ENCODE results near the gene TXNL4A. TPM values are rescaled to one million over a fixed set of nuclear protein-coding genes. Genes with fewer than 3 reads are reported as not detected.

TXNL4A gene
- polyA plus RNA-seq, 10 donors, result 82.3 to 108 (median 98.3) TPM

DNA sequence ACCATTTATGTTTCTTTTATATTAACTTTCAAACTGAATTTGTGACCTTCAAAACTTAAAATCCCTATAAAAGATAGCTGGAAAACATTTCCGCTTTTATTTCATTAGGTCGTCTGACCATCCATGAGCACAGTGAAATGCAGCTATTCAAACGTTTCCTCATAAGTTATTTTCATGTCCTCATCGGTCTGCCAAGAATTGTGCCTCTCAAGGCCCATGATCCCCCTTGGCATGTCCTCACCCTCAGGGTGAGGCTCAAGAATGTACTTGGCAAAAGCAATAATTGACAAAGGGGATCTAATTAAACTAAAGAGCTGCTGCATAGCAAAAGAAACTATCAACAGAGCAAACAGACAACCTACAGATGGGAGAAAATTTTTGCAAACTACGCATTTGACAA, 49.3 kb downstream of the TXNL4A start:
- DNase-seq, result no peak

DNA sequence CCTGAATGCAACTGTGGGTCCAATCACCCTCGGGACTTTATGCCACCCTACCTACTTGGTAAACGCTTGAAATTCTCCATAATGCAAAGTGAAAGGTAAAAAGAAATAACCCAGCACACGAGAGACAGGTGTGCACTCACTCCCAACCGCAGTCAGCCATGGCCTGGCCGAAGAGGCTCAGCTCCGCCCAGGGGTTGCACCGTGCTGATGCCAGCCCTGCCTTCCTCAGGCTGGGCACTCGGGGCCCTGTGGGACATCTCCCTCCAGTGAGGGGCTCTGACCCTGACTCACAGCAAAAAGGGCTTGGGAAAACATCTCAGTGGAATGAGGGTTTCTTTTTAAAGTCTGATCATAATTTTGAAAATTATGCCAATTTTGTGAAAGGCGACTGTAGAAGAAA, 50.2 kb downstream of the TXNL4A start:
- DNase-seq, result no peak

DNA sequence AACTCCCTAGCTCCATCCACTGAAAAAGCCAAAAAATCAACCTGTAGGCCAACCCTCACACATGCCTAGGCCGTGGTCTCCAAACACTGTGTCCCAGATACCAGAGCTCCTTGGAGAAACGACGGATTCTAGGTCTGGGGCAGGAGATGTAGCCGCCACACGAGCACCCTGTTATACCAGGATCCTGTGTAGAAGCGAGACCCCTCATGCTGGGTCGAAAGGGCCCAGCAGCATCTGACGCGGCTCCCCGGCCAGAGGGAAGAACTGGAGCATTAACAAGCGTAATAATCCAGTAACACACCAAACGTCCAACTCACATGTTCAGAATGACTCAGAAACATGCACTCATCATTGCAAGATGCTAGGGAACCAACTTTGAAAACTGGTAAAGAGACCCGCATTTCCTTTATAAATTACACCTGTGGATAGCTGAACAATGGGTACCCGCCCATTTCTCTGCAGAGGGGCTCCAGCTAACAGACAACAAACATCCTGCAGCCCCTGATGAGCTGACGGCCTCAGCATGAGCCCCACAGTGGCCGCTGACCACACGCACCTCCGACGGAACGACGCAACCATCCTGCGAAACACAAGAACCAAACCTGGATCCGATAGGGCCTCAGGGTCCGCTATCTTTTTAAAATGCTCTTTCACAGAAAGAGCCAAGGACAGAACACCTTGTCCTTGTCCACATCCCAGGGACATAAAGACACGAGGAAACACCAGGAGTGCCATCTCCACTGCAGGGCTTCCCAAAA, 51.1 kb downstream of the TXNL4A start:
- no peak for DNase-seq

DNA sequence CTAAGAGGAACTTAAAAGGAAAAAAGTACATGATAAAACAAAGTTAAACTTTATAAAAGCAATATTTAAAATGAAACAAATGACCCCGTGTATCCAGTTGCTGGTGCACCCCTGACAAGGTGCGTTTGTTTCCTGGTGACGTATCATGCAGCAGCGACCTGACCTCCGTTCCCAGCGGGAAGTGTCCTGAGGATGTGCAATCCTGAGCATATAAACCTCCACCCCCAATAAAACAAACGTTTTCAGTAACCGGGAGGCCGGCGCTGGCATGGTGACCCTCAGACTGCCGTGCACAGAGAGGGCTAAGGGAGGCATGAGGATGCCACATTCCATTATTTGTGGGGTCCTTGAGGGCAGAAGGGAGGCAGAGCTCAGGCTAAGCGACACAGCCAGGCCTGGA, 51.7 kb downstream of the TXNL4A start:
- DNase-seq, result no peak

DNA sequence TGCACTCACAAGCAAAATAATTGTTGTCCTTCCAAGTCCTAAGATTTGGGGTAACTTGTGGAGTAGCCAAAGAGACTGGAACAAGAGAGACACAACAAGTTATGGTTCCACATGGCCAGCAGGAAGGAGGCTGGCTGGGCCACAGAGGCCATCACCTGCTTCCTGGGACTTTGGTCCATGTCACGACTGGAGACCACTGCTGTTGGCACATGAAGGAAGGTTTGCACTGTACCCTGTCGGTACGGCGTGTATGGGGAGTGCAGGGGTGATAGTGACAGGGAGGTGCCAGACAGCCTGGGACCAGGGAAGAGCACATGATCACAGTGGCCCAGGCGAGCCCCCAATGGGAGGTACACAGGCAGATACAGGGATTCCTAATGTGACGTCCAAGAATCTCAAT, 52.4 kb downstream of the TXNL4A start:
- no peak for DNase-seq

DNA sequence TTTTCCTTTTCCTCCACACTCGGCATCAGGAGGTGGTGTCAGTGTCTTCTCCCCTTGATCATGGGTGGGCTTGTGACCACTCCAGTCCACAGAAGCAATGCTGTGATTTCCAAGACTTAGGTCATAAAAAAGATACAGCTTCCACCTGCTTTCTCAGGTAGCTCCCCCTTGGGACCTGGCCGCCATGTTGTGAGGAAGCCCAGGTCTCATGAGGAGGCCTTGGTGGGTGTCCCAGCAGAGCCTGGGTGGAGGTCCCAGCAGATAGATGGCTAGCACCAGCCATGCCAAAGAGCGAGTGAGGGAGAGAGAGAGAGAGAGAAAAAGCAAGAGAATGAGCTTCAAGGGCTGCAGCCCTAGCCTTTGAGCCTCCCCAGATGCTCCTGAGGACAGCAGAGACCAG, 52.9 kb downstream of the TXNL4A start:
- no peak for DNase-seq

DNA sequence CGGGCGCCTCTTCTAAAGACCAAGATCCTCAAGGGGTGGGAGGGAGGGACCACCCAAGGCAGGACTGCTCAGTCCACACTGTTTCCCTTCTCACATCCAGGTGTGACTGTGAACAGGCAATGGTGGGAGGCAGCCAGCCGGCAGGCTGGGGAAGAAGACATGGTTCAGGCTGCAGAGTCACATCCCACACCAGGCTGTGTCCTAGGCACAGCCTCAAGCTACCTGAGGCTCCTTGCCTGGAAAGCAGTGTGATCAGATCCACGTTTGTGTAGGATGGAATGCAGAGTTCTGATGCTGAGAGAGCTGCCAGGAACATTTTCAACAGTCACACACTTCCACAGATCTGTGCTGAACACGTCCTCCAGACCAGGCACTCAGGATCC, 53.3 kb downstream of the TXNL4A start:
- DNase-seq, result no peak

DNA sequence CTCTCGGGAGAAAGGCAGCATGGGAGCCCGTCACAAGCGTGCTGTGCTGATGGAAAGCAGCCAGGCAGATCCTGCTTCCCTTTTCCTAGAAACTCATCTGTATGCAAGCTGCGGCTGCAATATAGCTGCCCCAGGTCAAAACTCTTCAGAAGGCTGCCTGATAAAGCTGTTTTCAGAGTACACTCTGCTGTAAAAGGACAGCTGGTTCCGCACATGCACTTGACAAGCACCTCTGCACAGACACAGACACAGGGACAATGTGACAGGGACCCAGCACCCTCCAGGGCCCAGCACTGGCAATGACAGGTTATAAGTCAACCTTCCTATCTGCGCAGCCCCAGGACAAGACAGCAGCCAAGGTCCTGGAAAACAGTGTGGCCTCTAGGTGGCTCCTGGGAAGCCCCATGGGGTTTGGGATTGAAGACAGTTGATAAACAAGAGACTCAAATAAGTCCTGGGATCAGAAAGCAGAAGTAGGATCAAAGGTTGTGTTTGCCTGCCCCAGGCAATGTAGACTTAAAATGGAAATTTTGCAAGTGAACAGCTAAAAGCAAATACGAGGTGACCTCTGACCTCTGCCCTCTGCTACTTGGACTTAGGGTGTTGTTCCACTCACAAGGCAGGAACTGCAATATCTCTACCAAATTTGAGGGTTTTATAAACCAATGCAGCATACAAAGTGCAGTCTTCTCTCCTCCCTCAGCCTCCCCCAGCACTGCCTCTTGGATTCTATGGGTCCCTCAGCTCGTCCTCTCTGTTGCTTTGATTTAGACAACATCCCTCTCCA, 53.9 kb downstream of the TXNL4A start:
- no peak for DNase-seq

DNA sequence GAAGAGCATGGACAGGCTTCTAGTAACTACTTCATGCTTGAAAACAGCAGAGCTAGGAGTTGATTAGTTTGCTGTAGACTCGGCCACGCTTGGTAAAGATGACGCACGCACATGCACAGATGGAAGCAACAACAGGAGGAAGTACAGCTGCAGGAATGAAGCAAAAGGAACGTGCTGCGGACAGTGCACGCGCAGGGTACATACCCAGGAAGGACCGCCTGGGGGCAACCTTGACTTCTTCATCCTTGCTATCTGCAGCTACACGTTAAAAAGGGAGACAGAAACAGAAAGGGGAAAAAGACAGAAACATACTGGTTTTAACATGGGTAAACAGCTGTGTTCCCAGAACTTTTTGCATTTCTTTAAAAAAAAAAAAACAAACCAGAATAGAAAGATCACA, 54.6 kb downstream of the TXNL4A start:
- no peak for DNase-seq

DNA sequence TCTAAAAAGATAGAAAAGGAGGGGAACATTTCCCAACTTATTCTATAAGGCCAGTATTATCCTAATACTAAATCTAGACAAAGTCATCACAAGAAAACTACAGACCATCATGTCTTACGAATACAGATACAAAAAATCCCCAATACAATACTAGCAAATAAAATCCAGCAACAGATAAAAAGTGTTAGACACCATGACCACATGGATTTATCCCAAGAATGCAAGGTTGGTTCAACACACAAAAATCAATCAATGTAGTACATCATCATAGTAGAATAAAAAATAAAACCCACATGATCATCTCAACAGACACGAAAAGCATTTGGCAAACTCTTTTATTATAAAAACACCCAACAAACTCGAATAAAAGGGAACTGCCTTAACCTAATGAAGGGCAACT, 55.5 kb downstream of the TXNL4A start:
- no peak for DNase-seq

DNA sequence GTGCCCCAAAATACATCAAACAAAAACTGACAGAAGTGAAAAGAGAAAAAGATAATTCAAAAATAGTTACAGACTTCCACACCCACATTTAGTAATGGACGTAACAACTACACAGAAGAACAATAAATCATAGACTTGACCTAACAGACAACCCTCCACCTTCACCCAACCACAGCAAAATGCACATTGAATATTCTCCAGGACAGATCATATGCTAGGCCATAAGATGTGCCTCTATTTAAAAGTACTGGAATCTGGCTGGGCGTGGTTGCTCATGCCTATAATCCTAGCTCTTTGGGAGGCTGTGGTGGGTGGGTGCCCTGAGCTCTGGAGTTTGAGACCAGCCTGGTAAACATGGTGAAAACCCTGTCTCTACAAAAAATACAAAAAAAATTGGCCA, 56.9 kb downstream of the TXNL4A start:
- DNase-seq, result no peak

DNA sequence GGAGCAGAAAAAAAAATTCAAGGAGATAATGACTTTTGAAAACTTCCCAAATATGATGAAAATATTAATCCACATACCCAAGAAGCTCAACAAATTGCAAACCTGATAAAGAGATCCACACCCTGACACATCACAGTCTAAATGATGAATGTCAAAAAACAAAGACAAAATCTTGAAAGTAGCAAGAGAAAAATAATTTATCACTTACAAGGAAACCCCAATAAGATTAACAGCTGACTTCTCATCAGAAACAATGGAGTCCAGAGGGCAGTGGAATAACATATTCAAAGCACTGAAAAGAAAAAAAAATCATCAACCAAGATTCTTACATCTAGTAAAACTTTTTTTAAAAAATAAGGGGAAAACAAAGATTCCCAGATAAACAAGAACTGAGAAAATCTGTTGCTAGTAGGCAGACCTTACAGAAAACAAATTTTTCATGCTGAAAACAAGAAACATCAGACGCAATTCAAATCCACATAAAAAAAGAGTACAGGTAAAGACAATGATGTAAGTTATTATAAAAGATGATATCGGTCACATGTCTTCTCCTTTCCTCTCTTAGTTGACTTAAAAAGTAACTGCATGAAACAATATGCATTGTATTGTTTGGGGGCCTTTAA, 58.2 kb downstream of the TXNL4A start:
- DNase-seq, result no peak

DNA sequence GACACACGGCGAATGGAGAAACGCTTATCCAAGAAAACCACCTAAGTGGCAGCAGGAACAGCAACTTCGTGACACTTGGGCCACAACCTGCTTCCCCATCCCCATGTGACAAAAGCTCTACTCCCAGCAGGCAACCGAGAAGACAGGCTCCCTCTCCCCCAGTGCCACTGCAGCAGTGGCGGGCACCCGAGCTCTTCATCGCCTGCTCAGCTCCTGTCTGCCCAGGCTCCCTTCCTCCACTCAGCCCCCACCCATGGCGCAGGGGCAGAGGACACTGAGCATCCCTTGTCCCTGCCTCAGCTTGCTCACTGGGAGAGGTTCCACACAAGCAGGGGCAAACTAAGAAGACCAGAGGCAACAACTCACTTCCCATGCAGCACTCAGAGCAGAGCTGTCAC, 59.8 kb downstream of the TXNL4A start:
- no peak for DNase-seq

DNA sequence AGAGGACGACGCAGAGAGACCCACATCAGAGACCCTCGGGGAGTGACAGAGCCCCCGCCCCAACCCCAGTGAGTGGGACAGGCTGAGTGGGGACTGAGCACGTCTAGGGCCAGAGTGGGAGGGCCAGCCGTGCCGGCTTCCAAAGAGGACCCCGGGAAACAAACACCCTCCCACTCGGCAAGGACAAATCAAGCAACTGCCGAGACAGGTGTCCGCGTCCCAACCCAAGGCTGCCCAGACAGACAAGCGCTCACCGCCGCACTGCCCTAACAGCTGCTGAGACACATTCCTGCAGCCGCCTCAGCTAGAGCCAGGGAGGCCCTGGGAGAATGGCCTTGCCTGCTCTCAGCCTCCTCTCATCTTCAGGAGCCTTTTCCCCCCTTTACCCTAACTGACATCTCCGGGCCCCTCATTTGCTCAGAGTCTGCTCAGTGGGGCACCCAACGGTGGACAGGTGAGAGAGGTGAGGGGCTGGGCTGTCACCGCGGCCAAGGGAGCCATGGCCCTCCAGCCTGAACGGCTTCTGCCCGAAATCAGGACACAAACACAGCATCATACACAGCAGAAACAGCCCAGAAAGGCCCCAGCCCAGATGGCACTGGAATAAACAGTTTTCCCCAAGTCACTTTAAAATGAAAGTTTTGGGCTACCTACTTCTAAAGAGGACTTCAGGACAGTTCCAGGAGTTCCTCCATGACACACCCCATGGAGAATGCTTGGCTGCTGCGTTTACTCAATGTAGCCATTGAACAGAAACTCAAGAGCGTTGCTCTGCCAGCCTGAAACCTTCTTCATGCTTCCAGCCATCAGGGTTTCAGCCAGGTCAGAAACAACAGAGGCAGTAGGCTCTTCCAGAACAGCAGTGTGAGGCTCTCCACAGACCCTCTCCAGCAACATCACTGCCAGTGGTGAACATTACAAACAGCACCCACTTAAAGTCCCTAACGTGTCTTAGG, 60.5 kb downstream of the TXNL4A start:
- no peak for DNase-seq

DNA sequence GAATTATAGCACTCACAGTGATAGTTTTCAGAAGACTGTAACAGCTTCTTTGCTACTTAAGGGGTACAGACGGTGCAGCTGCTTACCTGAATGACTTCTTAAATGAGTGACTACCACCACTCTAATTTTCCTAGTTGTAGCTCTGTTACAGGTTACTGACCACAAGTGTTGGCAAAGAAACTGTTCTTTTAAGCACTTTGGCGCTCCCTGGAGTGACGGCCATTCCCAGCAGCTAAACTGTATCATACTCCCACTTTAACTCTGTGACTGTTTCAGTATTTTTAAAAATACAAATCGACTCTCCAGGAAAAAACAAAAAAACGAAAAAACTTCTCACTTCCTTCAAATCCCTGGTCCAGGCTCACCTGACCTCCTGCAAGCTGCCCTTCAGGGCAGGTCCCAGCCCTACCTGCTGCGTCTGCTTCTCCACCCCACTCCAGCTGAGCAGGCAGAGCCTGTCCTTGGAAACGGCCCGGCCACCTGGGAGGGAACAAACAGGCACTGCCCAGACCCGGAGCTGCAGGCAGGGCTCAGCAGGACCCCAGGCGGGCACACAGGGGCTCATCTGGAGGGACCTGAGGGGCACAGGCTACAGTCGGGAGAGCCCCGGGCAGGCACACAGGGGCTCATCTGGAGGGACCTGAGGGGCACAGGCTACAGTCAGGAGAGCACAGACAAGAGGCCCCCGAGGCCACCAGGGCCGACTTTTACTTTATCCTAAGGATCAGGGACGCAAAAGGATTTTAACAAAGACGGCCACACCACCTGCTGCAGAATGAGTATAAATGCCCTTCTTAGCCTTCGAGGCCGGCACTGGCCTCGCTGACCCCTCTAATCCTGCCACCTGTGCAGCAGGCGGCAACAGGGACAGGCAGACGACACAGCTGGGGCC, 61.4 kb downstream of the TXNL4A start:
- no peak for DNase-seq

DNA sequence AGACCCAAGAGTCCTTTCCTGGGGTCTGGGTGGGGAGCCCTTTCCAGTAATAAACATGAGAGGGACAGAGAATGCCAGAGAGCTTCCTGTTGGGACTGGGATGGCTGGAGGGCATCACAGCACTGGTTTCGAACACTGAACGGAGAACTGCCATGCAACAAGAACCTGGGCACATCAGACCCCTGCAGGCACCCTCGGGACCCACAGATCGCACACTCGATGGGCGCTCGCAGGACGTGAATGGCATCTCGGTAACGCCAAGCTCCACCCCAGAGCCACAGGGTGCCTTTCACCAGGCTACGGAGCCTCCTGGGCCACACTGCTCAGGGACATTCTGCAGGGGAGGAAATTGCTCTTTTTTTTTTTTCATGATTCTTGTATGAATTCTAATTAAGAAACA, 62.1 kb downstream of the TXNL4A start:
- DNase-seq, result no peak

DNA sequence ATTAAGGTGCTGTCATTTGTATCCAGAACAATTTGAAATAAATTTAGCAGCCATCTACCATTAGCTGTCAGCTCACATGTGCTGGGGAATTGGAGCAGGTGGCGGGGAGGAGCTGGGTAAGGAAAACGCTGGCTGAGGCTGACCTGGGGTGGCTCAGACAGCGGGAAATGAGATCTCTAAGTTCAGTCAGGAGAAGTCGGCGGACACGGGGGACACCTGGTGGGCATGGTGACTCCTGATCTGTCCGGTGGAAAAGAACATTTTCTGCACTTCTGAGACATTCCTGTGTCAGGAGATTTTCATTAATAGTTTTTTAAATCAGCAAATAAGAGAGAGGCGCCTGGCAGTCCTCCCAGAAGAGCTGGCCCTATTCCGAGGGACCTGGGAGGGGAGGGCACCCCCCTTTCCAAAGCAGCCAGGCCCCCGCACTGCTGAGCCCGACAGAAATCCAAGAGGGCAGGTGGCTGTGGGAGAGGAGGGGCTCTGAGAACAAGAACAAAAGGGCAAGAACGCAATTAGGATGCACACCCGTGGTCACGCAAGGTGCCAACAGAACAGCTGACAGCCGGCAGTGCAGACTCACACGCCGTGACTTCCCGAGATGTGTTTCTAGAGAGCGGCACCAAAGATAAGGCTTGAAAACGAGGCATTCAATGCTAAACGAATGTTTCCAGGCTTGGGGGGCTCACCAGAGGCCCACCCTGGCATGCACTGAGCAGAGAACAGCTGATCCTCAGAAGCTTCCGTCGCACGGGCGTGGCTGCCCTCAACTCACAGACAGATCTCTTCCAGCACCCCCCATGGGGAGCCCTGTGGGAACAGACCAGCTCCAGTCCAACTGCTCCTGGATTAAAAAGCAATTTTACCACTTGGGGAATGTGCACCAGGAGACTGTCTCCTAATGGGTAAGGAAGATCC, 63.3 kb downstream of the TXNL4A start:
- DNase-seq, result peak; percentile 49 to 63 (median 61)

DNA sequence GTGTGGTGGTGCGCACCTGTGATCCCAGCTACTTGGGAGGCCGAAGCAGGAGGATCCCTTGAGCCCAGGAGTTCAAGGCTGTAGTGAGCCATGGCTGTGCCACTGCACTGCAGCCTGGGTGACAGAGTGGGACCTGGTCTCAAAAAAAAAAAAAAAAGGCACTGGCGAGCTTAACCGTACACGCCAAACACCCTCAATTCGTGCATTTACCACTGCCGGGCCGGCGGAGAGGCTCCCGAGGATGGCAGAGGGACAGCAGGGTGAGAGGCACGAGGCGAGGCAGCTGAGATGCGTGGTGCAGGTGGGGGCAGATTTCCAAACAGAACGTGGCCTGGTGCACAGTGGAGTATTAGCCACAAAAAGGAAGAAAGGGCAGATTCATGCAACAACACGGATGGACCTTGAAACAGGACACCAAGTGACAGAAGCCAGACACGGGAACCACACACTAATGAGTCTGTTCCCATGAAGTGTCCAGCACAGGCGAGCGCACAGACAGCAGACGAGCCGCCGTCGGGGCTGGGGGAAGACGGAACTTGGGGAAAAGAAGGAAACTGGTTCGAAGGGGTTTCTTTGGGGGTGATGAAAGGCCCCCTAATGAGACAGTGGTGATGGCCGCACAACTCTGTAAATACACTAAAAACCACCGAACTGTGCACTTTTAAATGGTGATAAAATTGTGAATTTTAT, 64.3 kb downstream of the TXNL4A start:
- no peak for DNase-seq

DNA sequence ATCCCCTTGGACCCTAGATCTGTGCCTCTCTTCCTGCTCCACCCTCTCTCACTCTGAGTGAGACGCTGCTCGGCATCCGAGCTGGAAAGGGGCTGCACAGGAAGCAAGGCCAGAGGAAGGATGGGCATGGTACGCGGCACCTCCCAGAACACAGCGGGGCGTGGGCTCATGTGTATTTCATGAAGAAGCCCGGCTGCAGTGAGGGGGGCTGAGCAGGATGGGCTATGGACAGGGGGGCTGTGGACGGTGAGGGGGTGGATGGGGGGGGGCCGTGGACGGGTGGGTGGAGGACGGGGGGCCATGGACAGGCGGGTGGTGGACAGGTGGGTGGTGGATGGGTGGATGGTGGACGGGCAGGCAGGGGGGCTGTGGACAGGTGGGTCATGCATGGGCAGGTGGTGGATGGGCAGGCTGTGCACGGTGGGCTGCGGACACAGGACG, 65.4 kb downstream of the TXNL4A start:
- no peak for DNase-seq
